Right atrium auricular region (tissue), 2 donors: ENCODE measurements around the gene NCF2. TPM values are rescaled to one million over a fixed set of nuclear protein-coding genes. Genes with fewer than 3 reads are reported as not detected.

ENCODE experiments used
- DNase-seq: peaks from one replicate; pipeline ENCODE4 v3.0.0-alpha.2; 2019; ENCODE audit warnings: low spot score
- H3K27ac ChIP-seq, 2 donors: fragments of 200-600 bp; sonication (generic); 1 replicate in 1 of 2; 2 replicates in 1 of 2; pipeline ENCODE4 v1.5.1; 2016 to 2019
- H3K27me3 ChIP-seq, 2 donors: fragments of 200-600 bp; sonication (generic); one replicate each; pipeline versions ENCODE4 v1.5.1 to v1.6.0; 2017 to 2019
- H3K36me3 ChIP-seq: fragments of 200-600 bp; sonication (generic); one replicate; pipeline ENCODE4 v1.5.1; 2016
- H3K4me1 ChIP-seq, 2 donors: fragments of 200-600 bp; sonication (generic); one replicate each; pipeline versions ENCODE4 v1.5.1 to v1.6.0; 2017 to 2019
- H3K4me3 ChIP-seq, 2 donors: fragments of 200-600 bp; sonication (generic); 1 replicate in 1 of 2; 2 replicates in 1 of 2; pipeline ENCODE4 v1.5.1; 2017 to 2019; ENCODE audit warnings: mild to moderate bottlenecking in 1 of 2, moderate library complexity in 1 of 2
- H3K9me3 ChIP-seq, 2 donors: fragments of 200-600 bp; sonication (generic); one replicate each; pipeline ENCODE4 v1.5.1; 2019
- CTCF ChIP-seq, 2 donors: fragments of 200-600 bp; sonication (generic); IDR thresholded peaks; one replicate each; pipeline ENCODE4 v1.5.1; 2019; ENCODE audit warnings: antibody characterized with exemption in 2 of 2
- total RNA-seq, 2 donors: library from RNA; depleted of rRNA; stranded (reverse); fragments of >200 nt; gene quantifications; one replicate each; pipeline ENCODE4 v1.1.0, GENCODE V29; 2016

NCF2 gene
- total RNA-seq, 2 donors from 2014 or later, result 3.2 to 10.7 TPM

- Histone ChIP-seq H3K9me3 (no peaks in the 10 kb centered on the region), H3K36me3 (peaks cover 77% of the 10 kb centered on the region)
Measured at GRCh38 chr1:183543619-183544204, 46.5 kb downstream of the NCF2 start.

GRCh38 chr1:183537405-183537804 is 52.9 kb downstream of the NCF2 start:
- no peak overlapping the region for H3K27ac ChIP-seq
- no peaks in the 10 kb centered on the region for H3K27me3 ChIP-seq
- no peaks in the 10 kb centered on the region for H3K9me3 ChIP-seq
- H3K4me3 ChIP-seq, result no peak overlapping the region
- no peaks in the 10 kb centered on the region for H3K4me1 ChIP-seq
- TF ChIP-seq CTCF (IDR thresholded peaks at IDR 0.05), result no peak
- DNase-seq, result no peak
- H3K36me3 ChIP-seq, result peaks cover 78% of the 10 kb centered on the region

More at GRCh38 chr1:183543619-183544204, 46.5 kb downstream of the NCF2 start:
- no peaks in the 10 kb centered on the region for H3K27me3 ChIP-seq
- no peak overlapping the region for H3K27ac ChIP-seq
- no peak overlapping the region for H3K4me3 ChIP-seq
- DNase-seq, result no peak
- peak in 1 of 2 donors; percentile 67 for TF ChIP-seq CTCF (IDR thresholded peaks at IDR 0.05)
- H3K4me1 ChIP-seq, result peaks cover 0 to 20% of the 10 kb centered on the region in 2 donors

- no peak overlapping the region for H3K4me3 ChIP-seq
- H3K27me3 ChIP-seq, result no peaks in the 10 kb centered on the region
- no peak for DNase-seq
- no peaks in the 10 kb centered on the region for H3K4me1 ChIP-seq
- no peak overlapping the region for H3K27ac ChIP-seq
- H3K9me3 ChIP-seq, result no peaks in the 10 kb centered on the region
- H3K36me3 ChIP-seq, result peaks cover 64% of the 10 kb centered on the region
- TF ChIP-seq CTCF (IDR thresholded peaks at IDR 0.05), result no peak
Measured at GRCh38 chr1:183533617-183534174, 56.6 kb downstream of the NCF2 start.

- no peak overlapping the region for H3K4me3 ChIP-seq
Measured at GRCh38 chr1:183528577-183528976, 61.7 kb downstream of the NCF2 start.

GRCh38 chr1:183522104-183522503 is 68.2 kb downstream of the NCF2 start:
- no peak for DNase-seq
- H3K36me3 ChIP-seq, result peaks cover 37% of the 10 kb centered on the region

More at GRCh38 chr1:183528577-183528976, 61.7 kb downstream of the NCF2 start:
- Histone ChIP-seq H3K9me3 (no peaks in the 10 kb centered on the region), H3K36me3 (peaks cover 57% of the 10 kb centered on the region), H3K27me3 (no peaks in the 10 kb centered on the region), H3K27ac (no peak overlapping the region), H3K4me1 (no peaks in the 10 kb centered on the region)
- DNase-seq, result no peak
- TF ChIP-seq CTCF (IDR thresholded peaks at IDR 0.05), result no peak

More at GRCh38 chr1:183522104-183522503, 68.2 kb downstream of the NCF2 start:
- Histone ChIP-seq H3K27me3 (no peaks in the 10 kb centered on the region), H3K4me1 (no peaks in the 10 kb centered on the region), H3K27ac (no peak overlapping the region), H3K4me3 (no peak overlapping the region), H3K9me3 (no peaks in the 10 kb centered on the region)
- no peak for TF ChIP-seq CTCF (IDR thresholded peaks at IDR 0.05)
